GM18858 (cell line): ENCODE results near the gene ZFX.
A peak's percentile ranks its signal among the peaks of the same experiment; 100 is the strongest.
"Not testable (repeated sequence)": the region's sequence is repeated elsewhere in the genome, so short reads cannot be mapped to it uniquely, and the experiment has no call there.

ENCODE experiments used
- ATAC-seq: cut with Tn5 transposase; IDR thresholded peaks from one replicate; pipeline ENCODE4 v1.9.1; 2021; ENCODE audit not compliant: unreplicated experiment

ZFX gene

GRCh38 chrX:24151513-24151912 lies 2.0 kb downstream of the ZFX start:
- ATAC-seq = no peak

GRCh38 chrX:24153178-24153795 lies 3.8 kb downstream of the ZFX start:
- ATAC-seq = no peak

DNA sequence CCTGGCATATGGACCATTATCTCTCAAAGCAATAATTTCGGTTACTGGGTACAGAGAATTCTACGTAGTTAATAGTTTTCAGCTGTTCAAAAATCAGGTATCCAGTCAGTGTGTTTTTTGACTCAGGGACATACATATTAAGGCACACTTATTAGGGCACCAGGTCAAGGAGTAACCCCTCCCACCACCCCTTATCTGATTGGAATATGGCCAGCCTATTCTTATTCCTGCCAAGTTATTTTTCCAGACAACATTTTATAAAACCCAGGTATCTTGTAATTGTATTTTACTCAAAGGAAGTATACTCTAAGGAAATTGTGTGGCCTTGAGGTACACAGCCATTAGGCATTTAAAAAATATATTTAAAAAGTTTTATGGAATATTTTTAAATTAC lies 4.3 kb downstream of the ZFX start:
- no peak for ATAC-seq

GRCh38 chrX:24154490-24155034 lies 5.0 kb downstream of the ZFX start:
- no peak for ATAC-seq

DNA sequence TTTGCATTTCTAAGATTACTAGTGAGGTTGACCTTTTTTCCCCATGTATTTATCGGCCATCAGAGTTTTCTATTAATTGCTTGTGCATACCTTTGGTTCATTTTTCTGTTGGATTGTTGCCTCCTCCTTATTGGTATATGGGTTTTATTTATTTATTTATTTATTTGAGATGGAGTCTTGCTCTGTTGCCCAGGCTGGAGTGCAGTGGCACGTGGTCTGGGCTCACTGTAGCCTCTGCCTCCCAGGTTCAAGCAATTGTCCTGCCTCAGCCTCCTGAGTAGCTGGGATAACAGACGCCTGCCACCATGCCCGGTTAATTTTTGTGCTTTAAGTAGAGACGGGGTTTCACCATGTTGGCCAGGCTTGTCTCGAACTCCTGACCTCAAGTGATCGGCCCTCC lies 6.2 kb downstream of the ZFX start:
- not testable (repeated sequence) for ATAC-seq

- ATAC-seq = no peak
Measured at GRCh38 chrX:24156177-24156576, 6.6 kb downstream of the ZFX start.

DNA sequence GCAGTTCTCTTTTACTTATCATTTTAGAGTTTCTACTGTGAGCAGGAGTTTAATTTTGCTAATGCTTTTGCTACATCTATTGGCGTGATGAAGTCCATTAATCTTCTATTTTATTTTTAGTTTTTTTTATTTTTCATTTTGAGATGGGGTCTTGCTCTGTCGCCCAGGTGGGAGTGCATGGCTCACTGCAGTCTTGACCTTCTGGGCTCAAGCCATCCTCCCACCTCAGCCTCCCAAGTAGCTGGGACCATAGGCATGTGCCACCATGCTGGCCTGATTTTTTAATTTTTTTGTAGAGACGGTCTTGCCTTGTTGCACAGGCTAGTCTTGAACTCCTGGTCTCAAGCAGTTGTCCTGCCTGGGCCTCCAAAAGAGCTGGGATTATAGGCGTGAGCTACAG lies 9.4 kb downstream of the ZFX start:
- no peak for ATAC-seq

DNA sequence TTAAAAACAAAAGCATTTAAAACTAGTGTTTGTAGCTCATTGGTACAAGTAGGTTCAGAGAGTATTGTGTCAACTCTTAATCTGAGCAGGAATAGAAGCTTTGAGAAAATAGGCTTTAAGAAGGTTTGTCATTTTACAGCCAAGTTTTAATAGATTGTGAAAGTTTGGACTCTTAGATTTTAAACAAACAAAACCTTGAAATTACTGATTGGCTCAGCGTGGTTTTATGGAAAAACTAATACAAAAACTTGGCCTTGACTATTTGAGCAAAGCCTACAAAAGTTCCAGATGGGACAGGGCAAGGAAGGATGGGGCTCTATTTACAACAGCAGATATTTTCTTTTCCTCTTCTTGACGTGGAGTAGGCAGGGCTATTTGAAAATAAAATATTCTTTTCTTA lies 16.5 kb downstream of the ZFX start:
- ATAC-seq = no peak

GRCh38 chrX:24167719-24168472 lies 18.4 kb downstream of the ZFX start:
- ATAC-seq = no peak

GRCh38 chrX:24168807-24169206 lies 19.3 kb downstream of the ZFX start:
- peak; percentile 78 for ATAC-seq

- ATAC-seq = peak; percentile 68
Measured at GRCh38 chrX:24169211-24169610, 19.7 kb downstream of the ZFX start.

- ATAC-seq = no peak
Measured at GRCh38 chrX:24173115-24173847, 23.8 kb downstream of the ZFX start.

DNA sequence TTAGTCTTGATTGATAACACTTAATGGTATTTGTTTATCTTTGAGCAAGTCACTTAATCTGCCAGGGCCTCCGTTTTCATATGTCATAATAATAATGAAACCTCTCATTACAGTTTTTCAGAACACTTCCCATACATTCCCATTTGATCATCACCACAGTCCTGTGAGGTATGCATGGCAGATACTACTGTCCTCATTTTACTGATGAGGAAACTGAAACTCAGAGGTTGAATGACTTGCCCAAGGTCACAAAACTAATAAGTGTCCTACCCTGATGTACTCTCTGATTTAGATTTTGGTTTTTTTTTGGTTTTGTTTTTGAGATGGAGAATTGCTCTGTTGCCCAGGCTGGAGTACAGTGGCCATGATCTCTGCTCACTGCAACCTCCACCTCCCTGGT lies 25.7 kb downstream of the ZFX start:
- ATAC-seq = no peak

DNA sequence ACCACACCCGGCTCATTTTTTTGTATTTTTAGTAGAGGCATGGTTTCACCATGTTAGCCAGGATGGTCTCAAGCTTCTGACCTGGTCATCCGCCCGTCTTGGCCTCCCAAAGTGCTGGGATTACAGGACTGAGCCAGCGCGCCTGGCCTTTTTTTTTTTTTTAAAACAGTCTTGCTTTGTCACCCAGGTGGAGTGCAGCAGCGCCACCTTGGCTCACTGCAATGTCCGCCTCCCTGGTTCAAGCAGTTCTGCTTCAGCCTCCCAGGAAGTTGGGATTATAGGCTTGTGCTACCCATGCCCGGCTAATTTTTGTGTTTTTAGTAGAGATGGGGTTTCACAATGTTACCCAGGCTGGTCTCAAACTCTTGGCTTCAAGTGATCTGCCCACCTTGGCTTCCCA lies 28.9 kb downstream of the ZFX start:
- no peak for ATAC-seq

- no peak for ATAC-seq
Measured at GRCh38 chrX:24184018-24184417, 34.5 kb downstream of the ZFX start.

DNA sequence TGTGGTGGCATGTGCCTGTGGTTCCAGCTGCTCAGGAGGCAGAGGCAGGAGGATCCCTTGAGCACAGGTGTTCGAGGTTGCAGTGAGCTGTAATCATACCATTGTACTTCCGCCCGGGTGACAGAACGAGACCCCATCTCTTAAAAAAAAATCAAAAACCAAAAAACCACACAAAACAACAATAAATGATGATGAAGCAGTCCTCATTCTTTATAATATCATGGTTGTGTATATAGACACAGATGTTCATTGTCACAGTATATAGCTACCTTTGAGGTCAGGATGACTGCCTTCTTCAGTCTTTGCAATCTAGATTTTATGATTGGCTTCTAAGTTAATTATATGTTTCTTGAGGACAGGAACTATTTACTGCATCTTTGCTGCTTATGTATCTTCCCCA lies 37.0 kb downstream of the ZFX start:
- no peak for ATAC-seq

DNA sequence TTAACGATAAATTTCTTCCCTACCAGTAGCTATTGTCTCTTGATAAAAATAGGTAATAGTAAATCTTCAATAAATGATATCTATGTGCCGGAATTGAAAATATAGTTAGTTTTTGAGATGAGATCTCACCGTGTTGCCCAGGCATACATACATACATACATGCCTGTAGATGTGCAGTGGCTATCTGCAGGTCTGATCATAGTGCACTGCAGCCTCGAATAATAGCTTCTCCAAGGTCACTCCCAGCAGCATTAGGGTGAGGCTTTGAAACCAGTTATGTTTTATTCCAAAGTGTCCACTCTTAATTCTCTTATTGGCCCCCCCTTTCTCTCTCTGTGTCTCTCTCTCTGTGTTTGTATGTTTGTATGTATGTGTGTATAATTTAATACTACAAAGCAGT lies 37.5 kb downstream of the ZFX start:
- no peak for ATAC-seq

- no peak for ATAC-seq
Measured at GRCh38 chrX:24189490-24189889, 40.0 kb downstream of the ZFX start.

GRCh38 chrX:24190500-24191156 lies 41.1 kb downstream of the ZFX start:
- no peak for ATAC-seq

DNA sequence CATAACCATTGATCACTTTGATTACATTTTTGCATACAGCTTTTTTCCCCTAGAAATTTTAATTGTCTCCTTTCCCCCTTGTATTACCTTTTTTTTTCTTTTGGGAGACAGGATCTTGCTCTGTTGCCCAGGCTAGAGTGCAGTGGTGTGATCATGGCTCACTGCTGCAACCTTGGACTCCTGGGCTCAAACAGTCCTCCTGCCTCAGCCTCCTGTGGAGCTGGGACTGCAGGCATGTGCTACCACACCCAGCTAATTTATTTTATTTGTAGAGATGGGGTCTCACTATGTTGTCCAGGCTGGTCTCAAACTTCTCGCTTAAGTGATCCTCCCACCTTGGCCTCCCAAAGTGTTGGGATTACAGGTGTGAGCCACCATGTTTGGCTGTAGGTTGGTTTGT lies 47.0 kb downstream of the ZFX start:
- no peak for ATAC-seq

- no peak for ATAC-seq
Measured at GRCh38 chrX:24198101-24198500, 48.6 kb downstream of the ZFX start.
